ENCODE measurements around the gene PRPF19. TPM values are rescaled to one million over a fixed set of nuclear protein-coding genes. Genes with fewer than 3 reads are reported as not detected.

PRPF19 gene
- total and polyA plus RNA-seq, 9 of the 15 experiments (the other 6 are each of a cell fraction or from before 2014, with no cell fraction given), result 9.4 to 212 (median 73.2) TPM

- no peak for TF ChIP-seq RERE (CRISPR knock-in tag; IDR thresholded peaks at IDR 0.05; ENCODE audit: borderline replicate concordance)
- no peak for TF ChIP-seq SMAD1 (IDR thresholded peaks at IDR 0.05; ENCODE audit: low read depth, low read length, partially characterized antibody)
- no peak for TF ChIP-seq ZNF407 (IDR thresholded peaks at IDR 0.05; ENCODE audit: low read depth)
- no peak for TF ChIP-seq ZNF3 (CRISPR knock-in tag; IDR thresholded peaks at IDR 0.05)
- peak; percentile 97 for TF ChIP-seq ZNF395 (CRISPR knock-in tag; IDR thresholded peaks at IDR 0.05)
- TF ChIP-seq ZNF384 (IDR thresholded peaks at IDR 0.05; ENCODE audit: low read depth, low read length), result no peak
- no peak for TF ChIP-seq ZBTB8A (IDR thresholded peaks at IDR 0.05; ENCODE audit: partially characterized antibody)
- TF ChIP-seq NCOA4 (IDR thresholded peaks at IDR 0.05; ENCODE audit: partially characterized antibody), result no peak
These were observed 64.4 kb downstream of the PRPF19 start, which contains the start of gene CCDC86 (continued) for GRCh38 chr11:60841797-60842667.
